ENCODE results near the gene MAN1A1.

DNA sequence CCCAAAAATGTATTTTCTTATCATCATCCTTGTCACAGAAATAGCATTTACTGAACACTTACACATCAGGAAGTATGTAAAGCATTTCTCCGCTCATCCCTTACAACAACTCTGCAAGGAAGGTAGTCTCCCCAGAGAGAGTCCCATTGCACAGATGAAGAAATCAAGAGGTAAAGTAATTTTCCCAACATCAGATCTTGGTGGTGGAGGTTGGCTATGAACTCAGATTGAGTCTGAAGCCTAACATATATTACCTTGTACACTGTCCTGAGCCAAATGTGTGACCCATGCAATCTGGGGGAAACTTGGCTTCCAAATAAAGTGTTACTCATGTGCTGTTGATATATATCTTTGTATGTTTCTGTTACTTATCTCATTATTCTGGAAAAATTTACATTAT is 31.4 kb downstream of the MAN1A1 start:
- TF ChIP-seq, protein P1, sequence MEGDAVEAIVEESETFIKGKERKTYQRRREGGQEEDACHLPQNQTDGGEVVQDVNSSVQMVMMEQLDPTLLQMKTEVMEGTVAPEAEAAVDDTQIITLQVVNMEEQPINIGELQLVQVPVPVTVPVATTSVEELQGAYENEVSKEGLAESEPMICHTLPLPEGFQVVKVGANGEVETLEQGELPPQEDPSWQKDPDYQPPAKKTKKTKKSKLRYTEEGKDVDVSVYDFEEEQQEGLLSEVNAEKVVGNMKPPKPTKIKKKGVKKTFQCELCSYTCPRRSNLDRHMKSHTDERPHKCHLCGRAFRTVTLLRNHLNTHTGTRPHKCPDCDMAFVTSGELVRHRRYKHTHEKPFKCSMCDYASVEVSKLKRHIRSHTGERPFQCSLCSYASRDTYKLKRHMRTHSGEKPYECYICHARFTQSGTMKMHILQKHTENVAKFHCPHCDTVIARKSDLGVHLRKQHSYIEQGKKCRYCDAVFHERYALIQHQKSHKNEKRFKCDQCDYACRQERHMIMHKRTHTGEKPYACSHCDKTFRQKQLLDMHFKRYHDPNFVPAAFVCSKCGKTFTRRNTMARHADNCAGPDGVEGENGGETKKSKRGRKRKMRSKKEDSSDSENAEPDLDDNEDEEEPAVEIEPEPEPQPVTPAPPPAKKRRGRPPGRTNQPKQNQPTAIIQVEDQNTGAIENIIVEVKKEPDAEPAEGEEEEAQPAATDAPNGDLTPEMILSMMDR (optimal IDR thresholded peaks at IDR 0.05 in 1 of 3, IDR thresholded peaks at IDR 0.05 in 1 of 3, conservative IDR thresholded peaks at IDR 0.05 in 1 of 3; ENCODE audit: extremely low read depth in 1 of 3, insufficient read depth in 2 of 3, low read length in 3 of 3): no peak
- no peak for TF ChIP-seq EZH2 (IDR thresholded peaks at IDR 0.05; ENCODE audit: low read length)

Measured in keratinocyte (primary cell).